HG02943 (cell line): ENCODE data around the gene S100A13.

ENCODE experiments used
- ATAC-seq: cut with Tn5 transposase; IDR thresholded peaks from one replicate; pipeline ENCODE4 v1.9.1; 2021; ENCODE audit warnings: mild to moderate bottlenecking, low read depth, moderate library complexity; ENCODE audit not compliant: unreplicated experiment

Gene S100A13

DNA sequence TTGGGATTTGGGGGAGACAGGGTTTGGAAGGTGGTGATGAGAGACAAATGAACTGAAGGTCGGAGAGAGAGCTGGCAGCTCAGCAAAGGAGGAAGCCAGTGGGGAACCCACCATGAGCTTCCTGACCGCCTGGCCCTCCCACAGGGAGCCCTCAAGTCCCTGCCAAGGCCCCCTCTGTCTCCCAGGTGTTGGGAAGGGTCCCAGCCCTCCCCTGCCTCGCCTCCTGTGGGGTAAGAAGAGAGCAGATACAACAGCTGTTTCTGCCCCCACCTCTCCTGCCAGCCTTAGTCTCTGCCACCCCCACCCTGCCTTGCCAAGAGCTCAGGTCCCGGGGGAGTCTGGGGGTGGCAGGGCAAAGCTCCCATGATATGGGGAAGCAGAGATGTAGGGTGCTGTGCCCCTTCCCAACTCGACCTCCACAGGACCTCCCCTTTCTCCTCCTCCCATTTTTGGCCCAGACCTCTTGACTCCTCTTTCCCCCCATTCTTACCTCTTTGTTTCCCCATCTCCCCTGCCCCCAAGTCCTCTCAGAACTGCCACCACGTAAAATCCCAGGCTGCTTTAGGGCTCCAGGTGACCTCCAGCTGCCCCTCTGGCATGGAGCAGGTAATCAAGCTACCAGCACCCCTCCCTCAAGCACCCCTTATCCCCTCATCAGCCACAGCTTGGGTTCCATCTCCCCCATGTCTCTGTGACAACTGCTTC lies 1.5 kb upstream of the S100A13 start:
- ATAC-seq, result no peak

DNA sequence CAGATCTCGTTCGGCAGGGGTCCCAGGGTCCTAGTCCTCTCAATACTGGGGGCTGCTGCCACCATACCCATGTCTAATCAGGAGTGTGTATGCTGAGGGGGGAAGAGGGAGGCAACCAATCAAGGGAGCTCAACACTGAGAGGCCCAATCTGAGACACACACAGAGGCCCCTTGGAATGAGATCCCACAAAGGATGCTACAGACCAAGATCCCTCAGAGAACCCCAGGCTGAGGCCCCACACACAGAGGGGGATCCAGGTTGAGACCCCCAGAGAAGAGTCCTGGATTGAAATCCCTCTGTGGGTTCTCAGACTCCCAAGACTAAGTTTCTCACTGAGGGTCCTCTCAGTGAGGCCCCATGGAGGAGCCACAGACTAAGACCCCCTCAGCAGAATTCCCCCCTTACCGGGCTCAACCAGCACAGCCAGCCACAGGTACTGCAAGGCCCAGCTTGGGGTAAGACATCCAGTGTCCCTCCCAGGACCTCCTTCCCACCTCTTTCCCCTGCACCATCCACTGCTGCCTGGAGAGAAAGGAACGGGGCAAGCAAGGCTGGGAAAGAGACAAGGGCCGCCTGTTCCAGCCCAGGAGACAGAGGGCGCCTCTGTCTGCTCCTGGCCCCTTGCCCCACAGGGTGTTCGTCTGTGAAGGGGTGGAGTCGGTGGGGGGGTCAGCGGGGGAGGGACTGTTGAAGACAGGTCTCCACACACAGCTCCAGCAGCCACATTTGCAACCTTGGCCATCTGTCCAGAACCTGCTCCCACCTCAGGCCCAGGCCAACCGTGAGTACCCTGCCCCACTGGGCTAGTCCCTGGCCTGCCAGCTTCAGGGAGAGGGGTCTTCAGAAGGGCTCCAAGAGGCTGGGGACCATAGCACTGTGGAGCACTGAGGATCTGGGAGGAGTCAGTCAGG lies 666 bp upstream of the S100A13 start, which contains the start of gene S100A1:
Gene S100A1 (plus strand): TSS at position 720 of the 912 bp plus-strand sequence. CDS start 2,088 bp downstream, outside the sequence.
- no peak for ATAC-seq

DNA sequence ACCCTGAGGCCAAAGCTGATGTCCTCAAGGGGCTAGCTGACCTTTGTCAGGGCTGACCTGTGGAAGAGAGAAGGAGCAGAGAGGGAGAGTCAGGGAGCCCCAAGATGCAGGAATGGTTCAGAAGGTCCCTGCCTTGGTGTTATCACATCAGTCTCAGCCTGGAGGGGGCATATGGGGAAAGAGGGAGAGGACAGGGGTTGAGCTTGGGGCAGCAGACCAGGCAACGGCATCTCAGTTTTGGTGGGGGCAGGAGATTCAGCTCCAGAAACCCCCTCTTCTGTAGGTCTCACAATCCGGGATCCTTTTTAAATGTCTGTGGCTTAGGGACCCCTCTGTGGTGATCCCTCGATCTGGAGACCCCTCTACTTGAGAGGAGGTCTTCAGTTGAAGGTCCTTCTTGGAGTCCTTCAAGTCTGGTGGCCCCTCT lies 815 bp downstream of the S100A13 start:
- ATAC-seq, result no peak

DNA sequence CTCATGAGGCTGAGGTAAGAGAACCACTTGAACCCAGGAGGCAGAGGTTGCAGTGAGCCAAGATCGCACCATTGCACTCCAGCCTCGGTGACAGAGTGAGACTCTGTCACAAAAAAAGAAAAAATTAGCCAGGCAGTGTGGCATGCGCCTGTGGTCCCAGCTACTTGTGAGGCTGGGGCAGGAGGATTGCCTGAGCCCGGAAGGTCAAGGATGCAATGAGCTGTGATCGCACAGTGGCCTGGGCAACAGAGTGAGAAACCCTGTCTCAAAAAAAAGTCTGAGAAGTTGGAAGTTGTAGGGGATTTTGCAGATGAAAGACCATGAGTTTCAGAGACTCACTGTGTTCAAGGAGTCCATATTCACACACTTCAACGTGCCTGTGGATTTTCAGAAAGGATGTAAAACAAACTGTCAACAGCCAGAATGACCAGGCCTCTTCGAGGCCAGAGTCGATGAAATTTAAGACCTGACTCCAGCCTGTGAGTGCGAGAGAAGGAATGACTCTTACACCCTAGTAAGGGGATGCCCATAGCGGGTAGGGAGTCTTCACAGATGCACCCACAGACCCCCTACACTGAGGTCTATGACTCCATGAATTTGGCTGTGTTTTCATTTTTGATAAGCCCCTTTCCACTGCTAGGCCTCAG lies 2.2 kb downstream of the S100A13 start:
- ATAC-seq, result no peak

DNA sequence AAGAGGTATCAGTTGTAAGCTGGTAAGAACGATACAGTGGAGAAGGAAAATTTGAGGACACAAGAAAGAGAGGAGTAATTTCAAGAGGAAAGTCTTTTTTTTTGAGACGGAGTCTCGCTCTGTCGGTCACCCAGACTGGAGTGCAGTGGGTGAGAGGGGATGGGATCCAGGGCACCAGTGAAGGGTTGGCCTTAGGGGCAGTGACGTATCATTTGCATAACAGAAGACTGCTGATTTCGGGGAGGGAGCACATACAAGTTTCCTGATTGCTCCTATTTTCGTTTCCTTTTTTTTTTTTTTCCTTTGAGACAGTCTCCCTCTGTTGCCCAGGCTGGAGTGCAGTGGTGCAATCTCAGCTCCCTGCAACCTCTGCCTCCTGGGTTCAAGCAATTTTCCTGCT lies 4.2 kb downstream of the S100A13 start:
- ATAC-seq, result no peak

DNA sequence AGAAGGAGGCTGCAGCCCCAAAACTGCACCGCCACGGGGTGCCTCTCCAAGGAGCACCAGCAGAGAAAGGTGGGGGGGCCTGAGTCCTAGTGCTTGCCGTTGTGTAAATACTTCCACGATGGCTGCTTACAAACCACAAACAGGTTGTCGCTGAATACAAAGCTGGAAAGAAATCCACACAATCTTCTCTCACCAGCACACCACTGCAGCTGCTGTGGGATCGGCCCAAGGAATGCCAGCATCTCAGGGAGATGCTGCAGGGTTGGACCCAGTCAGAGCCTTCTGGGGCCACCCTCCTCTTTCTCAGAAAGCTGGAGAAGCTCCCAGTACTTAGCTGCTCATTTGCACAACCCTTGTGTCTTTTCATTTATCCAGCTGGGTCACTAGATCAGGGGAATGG lies 8.1 kb downstream of the S100A13 start:
- no peak for ATAC-seq

DNA sequence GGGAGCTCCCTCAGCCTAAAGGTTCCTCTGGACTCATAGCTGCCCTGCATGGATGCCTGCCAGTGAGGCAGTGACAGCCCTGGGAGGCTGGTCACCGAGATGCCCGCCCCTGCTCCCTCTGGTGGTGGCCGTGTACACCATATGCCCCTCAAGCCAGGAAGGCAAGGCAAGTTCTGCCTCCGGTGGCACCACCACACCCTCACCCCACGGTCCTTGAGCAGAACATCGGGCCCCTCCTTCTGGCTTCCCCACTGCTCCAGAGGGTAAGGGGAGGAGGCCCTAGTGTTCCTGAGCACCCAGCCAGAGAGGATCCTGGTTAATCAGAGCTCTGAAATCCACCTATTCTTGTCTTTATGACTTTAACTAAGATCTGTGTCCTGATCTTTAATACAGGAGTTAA lies 9.6 kb downstream of the S100A13 start:
- ATAC-seq, result no peak

DNA sequence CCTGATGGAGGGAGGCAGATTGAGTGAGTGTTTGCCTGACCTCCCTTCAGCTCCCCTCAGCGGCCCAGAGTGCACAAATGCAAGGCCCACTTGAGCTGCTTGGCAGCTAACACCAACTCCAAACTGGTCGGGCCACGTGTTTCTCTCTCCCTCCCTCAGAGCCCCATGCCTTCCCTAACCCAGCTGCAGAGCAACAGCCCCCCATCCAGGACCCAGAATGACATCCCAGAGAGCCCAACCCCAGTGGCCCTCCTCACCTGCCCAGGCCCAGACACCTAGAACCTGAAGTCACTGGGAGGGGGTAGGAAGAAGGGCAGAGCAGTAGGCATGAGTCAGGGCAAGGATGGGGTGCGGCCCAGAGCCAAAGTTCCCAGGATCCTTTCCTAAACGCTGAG lies 10.4 kb downstream of the S100A13 start:
- ATAC-seq, result no peak

DNA sequence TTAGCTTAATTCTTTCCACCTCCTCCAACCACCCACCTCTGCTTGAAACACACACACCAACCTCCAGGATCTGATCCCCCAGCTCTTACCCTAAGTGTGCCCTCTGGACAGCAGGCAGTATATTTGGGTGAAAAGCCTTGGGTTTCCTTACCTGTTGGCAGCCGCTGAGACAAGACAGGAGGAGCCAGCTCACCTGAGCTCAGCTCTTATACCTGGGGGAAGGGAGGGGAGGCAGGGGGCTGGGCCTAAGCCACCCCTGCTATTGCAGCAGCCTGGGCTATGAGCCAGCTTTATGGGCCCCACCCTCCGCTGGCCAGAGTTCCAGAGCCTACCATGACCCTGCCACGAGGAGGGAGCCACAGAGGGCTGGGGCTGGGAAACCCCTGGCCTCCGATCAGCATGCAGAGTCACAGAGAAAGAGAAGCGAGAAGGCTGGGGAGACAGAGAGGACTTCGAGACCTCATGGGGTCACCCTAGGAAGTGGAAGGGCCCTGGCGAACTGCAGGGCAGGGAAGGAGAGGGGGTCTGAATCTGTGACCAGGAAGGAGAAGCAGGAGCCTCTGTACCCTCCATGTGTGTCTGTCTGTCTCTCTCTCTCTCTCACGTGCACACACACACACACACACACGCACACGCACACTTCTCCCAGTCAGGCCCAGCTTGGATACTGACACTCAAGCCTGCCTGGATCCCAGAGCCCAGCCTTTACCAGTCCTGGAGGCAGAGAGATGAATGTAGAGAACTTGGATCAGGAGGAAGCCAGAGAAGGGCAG lies 11.0 kb downstream of the S100A13 start, which contains the start of gene S100A14:
Gene S100A14 (minus strand): TSS at position 182 of the 773 bp plus-strand sequence. CDS start 467 bp downstream, outside the sequence.
- no peak for ATAC-seq

DNA sequence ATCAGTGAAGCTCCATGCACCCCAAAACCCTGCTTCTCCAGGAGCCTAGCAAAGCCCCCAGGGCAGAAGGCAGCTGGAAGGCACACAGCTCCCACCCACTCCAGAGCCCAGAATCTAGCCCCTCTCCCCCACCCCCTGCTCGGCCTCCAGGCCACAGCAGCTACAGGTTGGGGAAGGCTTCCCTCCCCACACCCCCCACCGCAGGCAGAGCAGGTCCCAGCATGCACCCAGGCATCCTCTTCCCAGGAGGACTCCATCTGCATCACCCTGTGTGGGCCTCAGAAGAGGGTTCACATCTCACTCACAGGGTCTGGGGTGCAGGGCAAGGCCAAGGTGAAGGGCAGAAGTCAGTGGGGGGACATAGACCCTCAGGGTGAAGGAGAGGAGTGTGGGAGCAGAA lies 11.9 kb downstream of the S100A13 start:
- no peak for ATAC-seq

DNA sequence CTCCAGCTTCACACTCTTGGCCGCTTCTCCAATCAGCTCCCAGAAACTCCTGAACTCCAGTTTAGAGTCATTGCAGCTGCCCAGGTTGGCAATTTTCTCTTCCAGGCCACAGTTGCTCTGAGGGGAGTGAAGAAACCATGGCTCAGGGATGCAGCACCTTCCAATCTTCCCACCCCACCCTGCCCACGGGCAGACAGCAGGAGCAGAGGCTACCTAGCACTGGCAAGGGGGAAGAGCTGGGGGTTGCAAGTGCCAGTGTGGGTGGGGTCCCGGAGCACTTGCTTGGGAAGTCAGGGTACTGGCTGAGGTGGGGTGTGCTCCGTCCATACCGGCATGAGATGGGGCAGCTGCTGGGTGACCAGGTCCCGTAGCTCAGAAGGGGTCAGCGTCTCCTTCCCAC lies 12.4 kb downstream of the S100A13 start:
- no peak for ATAC-seq

DNA sequence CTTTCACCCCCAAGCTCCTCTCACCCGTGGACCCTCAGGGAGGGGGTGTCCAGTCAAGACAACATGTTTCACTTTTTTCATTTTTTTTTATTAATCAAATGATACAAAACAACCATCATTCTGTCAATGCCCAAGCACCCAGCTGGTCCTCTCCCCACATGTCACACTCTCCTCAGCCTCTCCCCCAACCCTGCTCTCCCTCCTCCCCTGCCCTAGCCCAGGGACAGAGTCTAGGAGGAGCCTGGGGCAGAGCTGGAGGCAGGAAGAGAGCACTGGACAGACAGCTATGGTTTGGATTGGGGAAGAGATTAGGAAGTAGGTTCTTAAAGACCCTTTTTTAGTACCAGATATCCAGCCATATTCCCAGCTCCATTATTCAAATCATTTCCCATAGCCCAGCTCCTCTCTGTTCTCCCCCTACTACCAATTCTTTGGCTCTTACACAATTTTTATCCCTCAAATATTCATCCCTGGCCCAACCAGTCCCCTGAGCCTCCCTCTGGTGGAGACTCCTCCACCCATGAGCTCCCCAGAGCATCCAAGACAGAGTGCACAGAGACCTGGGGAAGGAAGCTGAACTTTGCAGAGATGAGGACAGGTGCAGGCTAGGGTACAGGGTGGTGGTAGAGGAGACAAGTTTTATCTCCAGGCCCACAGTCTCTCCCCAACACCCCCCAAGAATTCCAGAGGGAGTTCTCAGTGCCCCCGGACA lies 13.0 kb downstream of the S100A13 start:
- no peak for ATAC-seq

DNA sequence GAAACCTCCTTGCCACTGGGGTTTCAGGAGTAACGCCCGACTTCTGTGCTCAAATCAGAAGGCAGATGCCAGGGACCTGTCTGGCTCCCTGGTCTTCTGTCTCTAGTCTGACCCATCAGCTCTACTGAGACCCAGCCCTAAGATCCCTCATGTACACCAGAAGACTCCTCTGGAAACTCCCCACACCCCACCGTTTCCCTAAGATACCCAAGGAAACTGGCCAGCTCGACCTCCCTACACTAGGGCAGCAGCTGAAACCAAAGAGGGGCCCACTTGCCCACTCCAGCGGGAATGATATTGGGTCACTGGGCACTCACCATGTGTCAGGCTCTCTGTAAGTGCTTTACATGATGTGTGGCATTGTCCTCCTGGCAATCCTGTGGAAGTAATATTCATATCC lies 13.9 kb downstream of the S100A13 start:
- no peak for ATAC-seq

DNA sequence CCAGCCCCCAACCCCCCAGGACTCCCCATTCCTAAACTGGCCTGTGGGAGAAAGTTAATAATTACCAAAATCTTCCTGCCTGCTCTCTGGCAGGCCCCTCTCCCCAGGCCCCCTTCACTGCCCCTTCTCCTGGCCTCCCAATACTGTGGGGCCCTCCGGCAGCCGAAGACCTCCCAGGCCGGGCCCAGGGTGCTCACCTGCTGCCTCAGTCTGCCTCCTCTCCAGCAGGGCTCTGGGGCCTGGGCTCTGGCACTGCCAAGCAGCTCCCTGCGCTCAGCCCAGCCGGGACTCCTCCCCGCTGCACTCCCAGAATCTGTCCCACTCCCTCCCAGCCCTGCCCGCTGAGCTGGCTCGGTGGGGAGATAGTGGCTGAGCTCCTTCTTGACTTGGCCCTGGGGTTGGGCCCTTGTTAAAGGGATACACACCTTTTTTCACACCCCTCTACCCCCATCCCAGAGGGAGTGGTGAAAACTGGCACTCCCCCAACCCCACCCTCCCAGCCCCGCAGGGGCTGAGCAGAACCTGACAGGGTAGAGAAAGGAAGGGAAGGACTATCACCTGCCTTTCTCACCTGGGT lies 14.5 kb downstream of the S100A13 start, which contains the start of gene S100A16:
Gene S100A16 (minus strand): TSS at position 383 of the 577 bp plus-strand sequence. CDS start 4,986 bp downstream, outside the sequence.
- no peak for ATAC-seq

DNA sequence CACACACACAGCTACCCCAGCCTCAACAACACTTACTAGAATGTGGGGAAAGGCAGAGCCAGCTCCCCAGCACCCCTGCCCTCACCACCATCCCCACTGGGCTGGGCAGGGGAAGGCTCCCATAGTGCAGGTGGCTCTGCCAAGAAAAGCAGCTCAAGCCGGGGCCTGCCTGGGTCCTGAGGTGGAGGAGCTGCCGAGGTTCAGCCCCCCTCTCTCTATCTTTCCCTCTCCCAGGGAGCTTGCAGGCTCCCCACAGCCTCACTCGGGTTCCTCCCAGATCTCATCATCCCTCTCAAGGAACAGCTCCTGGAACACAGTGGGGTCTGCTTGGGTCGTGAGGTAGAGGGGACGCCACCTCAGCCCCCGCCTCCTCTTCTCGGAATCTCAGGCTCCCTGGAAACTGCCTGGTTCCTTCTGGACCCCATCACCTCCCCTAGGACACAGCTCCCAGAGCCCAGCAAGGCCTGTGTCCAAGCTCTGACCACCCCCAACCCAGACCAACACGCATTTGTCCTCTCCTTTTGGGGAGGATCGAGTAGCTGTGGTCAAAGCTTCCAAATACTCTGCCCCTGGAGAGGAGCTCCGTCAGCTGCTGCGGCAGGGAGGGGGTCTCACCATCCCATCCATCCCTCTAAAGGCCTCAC lies 15.1 kb downstream of the S100A13 start:
- ATAC-seq, result no peak

DNA sequence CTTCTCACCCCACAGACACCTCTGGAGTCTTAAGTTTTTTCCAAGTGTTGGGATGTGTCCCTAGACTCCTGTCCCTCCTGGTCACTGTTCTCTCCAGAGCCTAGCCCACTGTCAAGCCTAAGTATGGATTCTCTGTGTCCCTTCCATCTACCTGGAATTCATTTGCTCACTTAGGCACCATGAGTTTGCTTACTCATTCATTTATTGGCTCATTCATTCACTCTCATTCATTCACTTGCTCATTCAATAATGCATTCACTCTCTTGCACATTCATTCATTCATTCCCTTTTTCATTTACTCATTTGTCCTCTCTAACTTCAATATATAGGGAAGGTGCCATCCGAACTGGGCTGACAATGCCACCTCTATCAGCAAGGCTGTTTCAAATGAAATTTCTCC lies 15.9 kb downstream of the S100A13 start:
- no peak for ATAC-seq

DNA sequence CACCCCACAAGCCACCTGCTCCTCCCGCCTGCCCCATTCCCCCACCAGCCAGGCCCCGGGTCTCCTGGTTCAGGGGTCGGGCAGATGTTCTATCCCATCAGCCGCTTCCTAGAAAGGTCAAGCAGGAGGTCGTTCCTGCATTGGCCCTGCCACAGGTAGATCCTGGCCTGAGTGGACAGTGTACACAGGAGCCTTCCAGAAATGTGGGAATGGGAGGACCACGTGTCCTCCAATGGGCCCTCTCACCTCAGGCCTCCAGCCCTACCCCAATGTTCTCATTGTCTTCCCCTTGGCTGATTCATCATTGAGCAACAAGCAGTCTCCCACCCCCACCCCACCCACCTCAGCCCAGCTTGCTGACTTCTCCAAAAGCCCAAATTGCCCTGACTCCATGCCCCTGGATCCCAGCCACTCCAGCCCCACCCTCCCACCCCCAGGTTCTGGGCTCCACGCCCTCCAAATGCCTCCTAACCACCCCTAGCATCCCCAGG lies 16.4 kb downstream of the S100A13 start:
- no peak for ATAC-seq

DNA sequence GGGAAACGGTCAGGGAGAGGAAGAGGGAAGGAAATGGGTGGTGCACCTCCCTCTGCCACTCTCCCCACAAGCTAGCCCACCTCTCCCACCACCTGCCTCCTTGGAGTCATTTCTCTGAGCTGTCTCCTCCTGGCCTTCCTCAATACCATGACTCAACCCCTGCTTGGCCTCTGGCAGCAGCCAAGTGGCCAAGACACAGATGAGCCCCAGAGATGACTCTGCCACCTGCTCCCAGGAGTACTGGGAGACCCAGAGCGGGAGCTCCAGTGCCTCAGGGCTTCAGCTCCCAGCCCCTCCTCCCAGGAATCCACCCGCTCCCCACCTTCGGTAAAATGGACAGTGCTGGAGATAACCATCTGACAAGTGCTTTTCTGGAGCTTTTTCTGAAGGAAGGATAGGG lies 17.0 kb downstream of the S100A13 start:
- no peak for ATAC-seq

DNA sequence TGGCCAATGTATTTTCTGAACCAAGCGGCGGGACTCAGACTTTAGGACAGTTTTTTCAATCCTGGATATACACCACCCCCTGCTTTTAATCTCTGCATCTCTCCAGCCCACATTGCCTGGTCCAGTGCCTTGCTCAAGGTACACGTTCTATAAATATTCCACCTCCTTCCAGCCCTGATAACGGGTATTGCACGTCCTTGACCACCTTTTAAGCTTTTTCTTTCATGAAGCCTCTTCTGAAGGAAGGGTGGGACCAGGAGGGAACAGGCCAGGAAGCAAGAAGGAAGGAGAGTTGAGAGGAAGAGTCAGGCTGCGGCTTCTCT lies 17.8 kb downstream of the S100A13 start:
- no peak for ATAC-seq
